GM21528 (cell line): ENCODE results near the gene CHRM5.

Source experiments
- ATAC-seq: cut with Tn5 transposase; IDR thresholded peaks from one replicate; pipeline ENCODE4 v1.9.1; 2021; ENCODE audit warnings: mild to moderate bottlenecking, moderate library complexity; ENCODE audit not compliant: unreplicated experiment, low FRiP score

CHRM5 gene

GRCh38 chr15:34078900-34079299 is 110.6 kb downstream of the CHRM5 start:
- no peak for ATAC-seq

GRCh38 chr15:34079904-34080303 is 111.6 kb downstream of the CHRM5 start:
- no peak for ATAC-seq

GRCh38 chr15:34084086-34084485 is 115.8 kb downstream of the CHRM5 start:
- ATAC-seq, result no peak

- ATAC-seq, result no peak
Observed at GRCh38 chr15:34085746-34086145, 117.4 kb downstream of the CHRM5 start.

- ATAC-seq, result no peak
Observed at GRCh38 chr15:34099914-34100313, 131.6 kb downstream of the CHRM5 start.

GRCh38 chr15:34101366-34102174 is 133.3 kb downstream of the CHRM5 start, which contains the start of the genes EMC7 and PGBD4:
Gene EMC7, minus strand, starts transcription at chr15:34101862. Its CDS starts 23 bp downstream, at chr15:34101839.
Gene PGBD4, plus strand, starts transcription at chr15:34102083. Its CDS starts 449 bp downstream, at chr15:34102532.
- ATAC-seq, result peak; percentile 96

GRCh38 chr15:34102175-34102925 is 134.1 kb downstream of the CHRM5 start:
- ATAC-seq, result peak; percentile 13

GRCh38 chr15:34106423-34106822 is 138.1 kb downstream of the CHRM5 start:
- ATAC-seq, result no peak

- no peak for ATAC-seq
Observed at GRCh38 chr15:34107315-34107714, 139.0 kb downstream of the CHRM5 start.

- ATAC-seq, result no peak
Observed at GRCh38 chr15:34109797-34110663, 141.7 kb downstream of the CHRM5 start.

GRCh38 chr15:34111488-34111887 is 143.2 kb downstream of the CHRM5 start:
- no peak for ATAC-seq

- no peak for ATAC-seq
Observed at GRCh38 chr15:34114215-34114614, 145.9 kb downstream of the CHRM5 start.

- ATAC-seq, result no peak
Observed at GRCh38 chr15:34114739-34115138, 146.4 kb downstream of the CHRM5 start.

- ATAC-seq, result no peak
Observed at GRCh38 chr15:34116620-34117019, 148.3 kb downstream of the CHRM5 start.
